BLaER1 treated with 17β-estradiol and CSF1 and Interleukin-3, amounts not matched to agents 10 nM and 100 nM (cell line): ENCODE data around the gene EP400.
A peak's percentile ranks its signal among the peaks of the same experiment; 100 is the strongest.
"Not testable (repeated sequence)": the region's sequence is repeated elsewhere in the genome, so short reads cannot be mapped to it uniquely, and the experiment has no call there.

Experiments
- H3K27ac ChIP-seq, 11 experiments: shearing (Covaris generic); formaldehyde crosslinking; 2 replicates each; pipeline ENCODE4 v1.8.1; 2022
- H3K27me3 ChIP-seq, 11 experiments: shearing (Covaris generic); formaldehyde crosslinking; 2 replicates each; pipeline ENCODE4 v1.8.1; 2022
- H3K36me3 ChIP-seq, 11 experiments: shearing (Covaris generic); formaldehyde crosslinking; 2 replicates each; pipeline ENCODE4 v1.8.1; 2022
- H3K4me1 ChIP-seq, 10 experiments: shearing (Covaris generic); formaldehyde crosslinking; 2 replicates each; pipeline ENCODE4 v1.8.1; 2022
- H3K4me2 ChIP-seq, 11 experiments: shearing (Covaris generic); formaldehyde crosslinking; 2 replicates each; pipeline ENCODE4 v1.8.1; 2022
- H3K4me3 ChIP-seq, 10 experiments: shearing (Covaris generic); formaldehyde crosslinking; 2 replicates each; pipeline ENCODE4 v1.8.1; 2022
- H3K9ac ChIP-seq, 11 experiments: shearing (Covaris generic); formaldehyde crosslinking; 2 replicates each; pipeline ENCODE4 v1.8.1; 2022
- H3K9me3 ChIP-seq, 11 experiments: shearing (Covaris generic); formaldehyde crosslinking; replicated peaks in 1 of 11; 2 replicates each; pipeline ENCODE4 v1.8.1; 2022
- H4K20me1 ChIP-seq, 11 experiments: shearing (Covaris generic); formaldehyde crosslinking; 2 replicates each; pipeline ENCODE4 v1.8.1; 2022
- Cebpa-rat ChIP-seq, 11 experiments: shearing (Covaris generic); IDR thresholded peaks; 2 replicates each; pipeline ENCODE4 v1.8.1; 2022

The EP400 gene

DNA sequence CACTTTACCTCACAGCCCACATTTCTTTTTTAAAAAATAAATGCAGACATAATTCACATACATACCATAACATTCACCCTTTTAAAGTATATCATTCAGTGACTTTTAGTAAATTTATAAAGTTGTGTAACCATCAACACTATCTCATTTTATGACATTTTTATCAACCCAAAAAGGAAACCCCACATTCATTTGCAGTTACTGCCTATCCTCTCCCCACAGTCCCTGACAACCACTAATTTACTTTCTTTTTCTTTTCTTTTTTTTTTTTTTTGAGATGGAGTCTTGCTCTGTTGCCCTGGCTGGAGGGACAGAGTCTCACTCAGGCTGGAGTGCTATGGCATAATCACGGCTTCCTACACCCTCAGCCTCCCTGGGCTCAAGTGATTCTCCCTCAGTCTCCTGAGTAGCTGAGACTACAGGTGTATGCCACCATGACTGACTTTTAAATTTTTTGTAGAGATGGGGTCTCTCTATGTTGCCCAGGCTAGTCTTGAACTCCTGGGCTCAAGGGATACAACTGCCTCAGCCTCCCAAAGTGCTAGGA lies 1.5 kb upstream of the EP400 start:
- H3K27me3 ChIP-seq: no peaks in the 10 kb centered on the region
- no peaks in the 10 kb centered on the region for H3K9me3 ChIP-seq
- no peak overlapping the region for H3K27ac ChIP-seq
- H3K4me2 ChIP-seq: no peak overlapping the region; a peak in 1 of 22 replicates
- no peak overlapping the region for H3K4me3 ChIP-seq
- no peak for TF ChIP-seq Cebpa-rat (IDR thresholded peaks at IDR 0.05)
- peaks cover 18 to 31% (median 24%) of the 10 kb centered on the region in 11 experiments for H3K36me3 ChIP-seq
- peaks cover 7 to 66% (median 47%) of the 10 kb centered on the region in 11 experiments; a peak in 20 of 22 replicates for H4K20me1 ChIP-seq
- H3K9ac ChIP-seq: no peak overlapping the region
- H3K4me1 ChIP-seq: peaks cover 13 to 55% (median 36%) of the 10 kb centered on the region in 10 experiments

DNA sequence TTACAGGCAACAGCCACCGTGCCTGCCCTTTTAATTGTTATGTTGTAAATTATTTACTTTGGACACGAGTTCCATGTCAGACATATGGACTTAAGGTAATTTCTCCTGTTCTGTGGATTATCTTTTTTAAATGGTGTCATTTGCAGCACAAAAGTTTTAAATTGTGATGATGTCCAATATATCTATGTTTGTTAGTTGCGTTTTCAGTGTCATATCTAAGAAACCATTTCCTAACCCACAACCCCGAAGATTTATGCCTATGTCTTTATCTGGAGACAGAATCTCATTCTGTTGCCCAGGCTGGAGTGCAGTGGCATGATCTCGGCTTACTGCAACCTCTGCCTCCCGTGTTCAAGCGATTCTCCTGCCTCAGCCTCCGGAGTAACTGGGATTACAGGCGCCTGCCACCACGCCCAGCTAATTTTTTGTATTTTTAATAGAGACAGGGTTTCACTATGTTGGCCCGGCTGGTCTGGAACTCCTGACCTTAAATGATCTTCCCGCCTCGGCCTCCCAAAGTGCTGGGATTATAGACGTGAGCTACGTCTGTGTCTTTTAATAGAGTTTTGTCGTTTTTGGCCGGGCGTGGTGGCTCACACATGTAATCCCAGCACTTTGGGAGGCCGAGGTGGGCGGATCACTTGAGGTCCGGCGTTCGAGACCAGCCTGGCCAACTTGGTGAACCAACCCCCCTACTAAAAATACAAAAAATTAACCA lies 870 bp upstream of the EP400 start:
- H3K36me3 ChIP-seq: peaks cover 12 to 25% (median 18%) of the 10 kb centered on the region in 11 experiments

DNA sequence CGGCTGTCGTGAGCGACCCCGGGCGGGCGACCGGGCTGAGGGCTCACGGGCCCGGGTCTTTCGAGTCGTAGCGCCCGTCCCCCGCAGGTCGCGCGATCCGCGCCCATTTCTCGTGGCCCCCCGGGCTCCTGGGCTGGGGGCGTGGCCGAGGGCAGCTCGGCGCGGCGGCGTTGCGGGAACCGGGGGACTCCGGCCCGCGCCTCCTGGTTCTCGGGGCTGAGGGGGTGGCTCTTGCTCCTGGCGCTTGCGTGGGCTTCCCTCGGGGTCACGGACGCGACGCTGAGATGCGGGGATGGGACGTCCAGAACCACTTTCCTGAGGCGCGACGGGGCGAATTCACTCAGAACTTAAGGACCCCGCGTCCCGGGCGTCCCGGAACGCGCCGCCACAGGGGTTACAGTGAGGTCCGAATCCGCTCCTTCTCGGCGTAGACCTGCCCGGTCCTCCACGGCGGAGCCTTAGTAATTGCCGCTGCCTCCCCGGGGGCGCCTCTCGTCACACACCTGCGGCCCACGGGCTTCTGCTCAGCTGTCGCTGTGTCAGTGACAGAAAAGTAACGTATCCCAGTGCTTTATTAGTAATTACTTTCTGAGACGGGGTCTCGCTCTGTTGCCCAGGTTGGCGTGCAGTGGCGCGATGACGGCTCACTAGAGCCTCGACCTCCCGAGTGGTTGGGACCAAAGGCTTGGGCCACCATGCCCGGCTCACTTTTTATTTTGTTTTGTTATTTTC lies 606 bp downstream of the EP400 start:
- H3K36me3 ChIP-seq: peaks cover 0 to 10% (median 3%) of the 10 kb centered on the region in 11 experiments; a peak in 7 of 22 replicates
- no peak for TF ChIP-seq Cebpa-rat (IDR thresholded peaks at IDR 0.05)
- H3K4me1 ChIP-seq: peaks cover 15 to 47% (median 34%) of the 10 kb centered on the region in 10 experiments
- H3K27me3 ChIP-seq: no peaks in the 10 kb centered on the region
- H3K9me3 ChIP-seq: no peaks in the 10 kb centered on the region
- H3K9ac ChIP-seq: peak overlapping the region; percentile 91 to 98 (median 97)
- peak overlapping the region; percentile 92 to 100 (median 98) for H3K4me3 ChIP-seq
- peak overlapping the region; percentile 72 to 96 (median 92) for H3K27ac ChIP-seq
- peaks cover 19 to 66% (median 55%) of the 10 kb centered on the region in 11 experiments; a peak in 21 of 22 replicates for H4K20me1 ChIP-seq
- peak overlapping the region; percentile 75 to 99 (median 91) for H3K4me2 ChIP-seq

More for the DNA sequence above, 870 bp upstream of the EP400 start:
- H3K9ac ChIP-seq: peak overlapping the region in 10 of 11 experiments; percentile 52 to 98 (median 96); a peak in 16 of 22 replicates
- not testable (repeated sequence) for H3K9me3 ChIP-seq, H3K27me3 ChIP-seq
- peak overlapping the region; percentile 63 to 93 (median 74); a peak in 21 of 22 replicates for H3K4me2 ChIP-seq
- peak overlapping the region; percentile 92 to 100 (median 98); a peak in 19 of 20 replicates for H3K4me3 ChIP-seq
- peaks cover 13 to 55% (median 36%) of the 10 kb centered on the region in 10 experiments for H3K4me1 ChIP-seq
- H3K27ac ChIP-seq: peak overlapping the region in 8 of 11 experiments; percentile 44 to 70 (median 64); a peak in 14 of 22 replicates
- H4K20me1 ChIP-seq: peaks cover 7 to 66% (median 48%) of the 10 kb centered on the region in 11 experiments; a peak in 21 of 22 replicates

DNA sequence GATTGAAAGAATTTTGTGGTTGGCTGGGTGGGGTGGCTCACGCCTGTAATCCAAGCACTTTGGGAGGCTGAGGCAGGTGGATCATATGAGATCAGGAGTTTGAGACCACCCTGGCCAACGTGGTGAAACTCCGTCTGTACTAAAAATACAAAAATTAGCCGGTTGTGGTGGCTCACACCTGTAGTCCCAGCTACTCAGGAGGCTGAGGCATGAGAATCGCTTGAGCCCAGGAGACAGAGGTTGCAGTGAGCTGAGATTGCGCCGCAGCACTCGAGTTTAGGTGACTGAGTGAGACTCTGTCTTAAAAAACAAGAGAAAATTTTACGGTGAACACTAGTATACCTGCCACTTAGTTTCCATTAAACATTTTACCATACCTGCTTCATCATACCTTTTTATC lies 4.1 kb downstream of the EP400 start:
- not testable (repeated sequence) for H3K4me3 ChIP-seq, H3K4me2 ChIP-seq, H3K27me3 ChIP-seq, H3K27ac ChIP-seq, H3K9ac ChIP-seq, H3K9me3 ChIP-seq
- H4K20me1 ChIP-seq: peaks cover 52 to 90% (median 88%) of the 10 kb centered on the region in 11 experiments; a peak in 21 of 22 replicates
- peaks cover 30 to 60% (median 44%) of the 10 kb centered on the region in 10 experiments for H3K4me1 ChIP-seq
- H3K36me3 ChIP-seq: peaks cover 0 to 13% (median 3%) of the 10 kb centered on the region in 11 experiments; a peak in 6 of 22 replicates

DNA sequence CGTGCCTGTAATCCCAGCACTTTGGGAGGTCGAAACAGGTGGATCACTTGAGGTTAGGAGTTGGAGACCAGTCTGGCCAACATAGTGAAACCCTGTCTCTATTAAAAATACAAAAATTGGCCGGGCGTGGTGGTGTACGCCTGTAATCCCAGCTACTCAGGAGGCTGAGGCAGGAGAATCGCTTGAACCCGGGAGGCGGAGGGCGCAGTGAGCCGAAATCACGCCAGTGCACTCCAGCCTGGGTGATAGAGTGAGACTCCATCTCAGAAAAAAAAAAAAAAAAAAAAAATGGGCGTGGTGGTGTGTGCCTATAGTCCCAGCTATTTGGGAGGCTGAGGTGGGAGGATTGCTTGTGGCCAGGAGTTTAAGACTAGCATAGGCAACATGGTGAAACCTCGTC lies 4.7 kb downstream of the EP400 start:
- not testable (repeated sequence) for H3K27ac ChIP-seq, H3K4me2 ChIP-seq, H3K27me3 ChIP-seq, H3K9me3 ChIP-seq, H3K4me3 ChIP-seq, H3K9ac ChIP-seq
- Histone ChIP-seq H4K20me1 (peaks cover 59 to 96% (median 95%) of the 10 kb centered on the region in 11 experiments; a peak in 21 of 22 replicates), H3K4me1 (peaks cover 30 to 61% (median 49%) of the 10 kb centered on the region in 10 experiments), H3K36me3 (peaks cover 0 to 20% (median 6%) of the 10 kb centered on the region in 11 experiments; a peak in 6 of 22 replicates)

DNA sequence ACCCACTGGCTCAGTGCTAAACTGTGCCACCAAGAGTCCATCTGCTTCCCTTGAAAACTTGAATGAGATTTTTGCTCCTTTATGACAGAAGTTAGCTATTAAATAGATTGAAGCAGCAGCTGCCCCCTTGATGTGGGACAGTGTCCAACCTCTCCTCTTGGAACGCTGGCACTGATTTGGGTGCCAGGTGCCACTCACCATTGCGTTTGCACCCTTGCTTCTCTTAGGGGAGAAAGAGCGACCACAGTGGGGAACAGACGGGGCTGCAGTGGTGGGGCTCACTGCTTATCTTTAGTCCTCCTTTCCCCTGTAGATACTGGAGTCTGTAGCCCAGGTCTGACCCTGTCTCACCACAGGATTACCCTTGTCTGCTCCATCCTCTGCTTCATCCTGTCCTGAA lies 9.4 kb downstream of the EP400 start:
- no peak for TF ChIP-seq Cebpa-rat (IDR thresholded peaks at IDR 0.05)
- peaks cover 77 to 96% (median 90%) of the 10 kb centered on the region in 11 experiments; a peak in 21 of 22 replicates for H4K20me1 ChIP-seq

DNA sequence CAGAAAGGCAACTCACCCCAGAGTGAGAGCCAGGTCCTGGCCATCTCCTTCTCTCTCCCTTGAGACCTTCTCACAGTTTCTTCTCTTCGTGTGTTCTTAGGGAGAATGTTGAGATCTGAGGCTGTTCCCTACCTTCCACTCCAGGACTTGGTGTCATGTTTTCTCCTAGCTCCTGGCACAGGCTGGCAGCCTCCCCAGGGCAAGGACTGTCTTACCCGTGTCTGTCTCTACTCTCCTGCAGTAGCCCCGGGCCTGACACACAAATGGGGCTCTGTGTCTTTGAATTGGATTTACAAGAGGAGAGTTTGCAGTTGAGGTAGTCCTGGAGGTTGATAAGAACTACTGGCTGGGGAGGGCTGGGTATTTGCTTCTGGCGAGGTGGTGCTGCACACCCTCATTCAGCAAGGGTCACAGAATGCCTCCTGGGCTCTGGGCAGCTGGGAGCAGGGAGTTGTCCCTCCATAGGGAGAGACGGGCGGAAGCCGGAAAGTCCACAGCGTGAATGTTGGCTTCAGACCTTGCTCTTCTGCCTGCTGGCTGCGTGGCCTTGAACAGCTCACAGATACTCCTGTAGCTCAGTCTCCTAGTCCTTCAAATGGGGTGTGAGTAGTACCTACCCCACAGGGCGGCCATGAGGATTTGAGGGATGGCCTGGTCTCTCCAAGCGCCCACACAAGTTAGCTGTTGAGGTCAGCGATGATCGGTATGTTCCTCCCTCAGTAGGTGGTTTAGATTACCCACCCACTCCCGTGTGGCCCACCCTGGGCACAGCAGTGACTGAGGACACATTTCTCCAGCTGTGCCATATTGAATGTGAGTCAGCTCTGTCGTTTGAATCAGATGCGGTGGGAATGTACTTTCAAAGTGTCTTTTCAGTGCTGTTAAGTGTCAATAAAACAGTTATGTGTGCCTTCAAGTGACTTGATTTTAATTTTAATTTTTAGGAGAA lies 10.2 kb downstream of the EP400 start:
- Histone ChIP-seq H3K27me3 (no peaks in the 10 kb centered on the region), H3K4me1 (peaks cover 21 to 57% (median 43%) of the 10 kb centered on the region in 10 experiments; a peak in 19 of 20 replicates), H3K27ac (peak overlapping the region in 1 of 11 experiments; percentile 18; a peak in 1 of 22 replicates), H3K9me3 (no peaks in the 10 kb centered on the region), H4K20me1 (peaks cover 74 to 96% (median 89%) of the 10 kb centered on the region in 11 experiments; a peak in 21 of 22 replicates), H3K9ac (peak overlapping the region in 3 of 11 experiments; percentile 7 to 36 (median 22); a peak in 2 of 22 replicates), H3K4me3 (no peak overlapping the region), H3K4me2 (peak overlapping the region in 1 of 11 experiments; percentile 3; a peak in 1 of 22 replicates), H3K36me3 (peaks cover 16 to 48% (median 35%) of the 10 kb centered on the region in 11 experiments; a peak in 21 of 22 replicates)
- TF ChIP-seq Cebpa-rat (IDR thresholded peaks at IDR 0.05): no peak

More for the DNA sequence above, 9.4 kb downstream of the EP400 start:
- H3K27ac ChIP-seq: 0 out of 22 replicates have a peak overlapping the region, but pooled peaks of 1 of the 11 experiments have one; percentile 18
- H3K9me3 ChIP-seq: no peaks in the 10 kb centered on the region
- H3K27me3 ChIP-seq: no peaks in the 10 kb centered on the region
- H3K4me1 ChIP-seq: peaks cover 21 to 54% (median 43%) of the 10 kb centered on the region in 10 experiments; a peak in 19 of 20 replicates
- H3K4me3 ChIP-seq: no peak overlapping the region
- peak overlapping the region in 2 of 11 experiments; percentile 0 to 3; a peak in 2 of 22 replicates for H3K4me2 ChIP-seq
- H3K36me3 ChIP-seq: peaks cover 15 to 43% (median 29%) of the 10 kb centered on the region in 11 experiments; a peak in 21 of 22 replicates
- H3K9ac ChIP-seq: peak overlapping the region in 3 of 11 experiments; percentile 5 to 36 (median 7); a peak in 2 of 22 replicates

DNA sequence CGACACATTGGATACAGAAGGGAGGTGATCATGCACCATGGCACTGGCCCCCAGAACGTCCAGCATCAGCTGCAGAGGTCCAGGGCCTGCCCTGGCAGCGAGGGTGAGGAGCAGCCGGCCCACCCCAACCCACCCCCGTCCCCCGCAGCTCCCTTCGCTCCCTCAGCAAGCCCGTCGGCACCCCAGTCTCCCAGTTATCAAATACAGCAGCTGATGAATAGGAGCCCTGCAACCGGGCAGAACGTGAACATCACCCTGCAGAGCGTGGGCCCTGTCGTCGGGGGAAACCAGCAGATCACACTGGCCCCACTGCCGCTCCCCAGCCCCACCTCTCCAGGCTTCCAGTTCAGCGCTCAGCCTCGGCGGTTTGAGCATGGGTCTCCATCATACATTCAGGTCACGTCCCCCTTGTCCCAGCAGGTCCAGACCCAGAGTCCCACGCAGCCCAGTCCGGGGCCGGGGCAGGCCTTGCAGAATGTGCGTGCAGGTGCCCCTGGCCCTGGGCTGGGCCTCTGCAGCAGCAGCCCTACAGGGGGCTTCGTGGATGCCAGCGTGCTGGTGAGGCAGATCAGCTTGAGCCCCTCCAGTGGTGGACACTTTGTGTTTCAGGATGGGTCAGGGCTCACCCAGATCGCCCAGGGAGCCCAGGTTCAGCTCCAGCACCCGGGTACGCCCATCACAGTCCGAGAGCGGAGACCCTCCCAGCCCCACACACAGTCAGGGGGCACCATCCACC lies 11.0 kb downstream of the EP400 start:
- H3K4me2 ChIP-seq, H3K9ac ChIP-seq, H3K4me3 ChIP-seq, H3K27ac ChIP-seq, H3K27me3 ChIP-seq, H3K9me3 ChIP-seq: not testable (repeated sequence)
- Histone ChIP-seq H3K36me3 (peaks cover 23 to 56% (median 42%) of the 10 kb centered on the region in 11 experiments; a peak in 21 of 22 replicates), H4K20me1 (peaks cover 66 to 96% (median 89%) of the 10 kb centered on the region in 11 experiments; a peak in 21 of 22 replicates), H3K4me1 (peaks cover 13 to 60% (median 39%) of the 10 kb centered on the region in 10 experiments; a peak in 19 of 20 replicates)

DNA sequence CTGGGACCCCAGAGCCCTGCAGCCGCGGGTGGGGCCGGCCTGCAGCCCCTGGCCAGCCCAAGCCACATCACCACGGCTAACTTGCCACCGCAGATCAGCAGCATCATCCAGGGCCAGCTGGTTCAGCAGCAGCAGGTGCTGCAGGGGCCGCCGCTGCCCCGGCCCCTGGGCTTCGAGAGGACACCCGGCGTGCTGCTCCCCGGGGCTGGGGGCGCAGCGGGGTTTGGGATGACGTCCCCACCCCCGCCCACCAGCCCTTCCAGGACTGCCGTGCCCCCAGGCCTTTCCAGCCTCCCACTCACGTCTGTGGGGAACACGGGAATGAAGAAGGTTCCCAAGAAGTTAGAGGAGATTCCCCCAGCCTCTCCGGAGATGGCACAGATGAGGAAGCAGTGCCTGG lies 11.6 kb downstream of the EP400 start:
- H3K9me3 ChIP-seq, H3K27ac ChIP-seq, H3K9ac ChIP-seq, H3K4me3 ChIP-seq, H3K27me3 ChIP-seq: not testable (repeated sequence)
- peaks cover 66 to 96% (median 89%) of the 10 kb centered on the region in 11 experiments; a peak in 21 of 22 replicates for H4K20me1 ChIP-seq
- H3K4me2 ChIP-seq: peak overlapping the region in 1 of 11 experiments; percentile 51; a peak in 3 of 22 replicates
- peaks cover 29 to 62% (median 48%) of the 10 kb centered on the region in 11 experiments for H3K36me3 ChIP-seq
- H3K4me1 ChIP-seq: peaks cover 8 to 54% (median 34%) of the 10 kb centered on the region in 10 experiments; a peak in 17 of 20 replicates
